Mucosa of descending colon (tissue), 3 donors: Measurements from ENCODE around the gene TUBB6. TPM values are rescaled to one million over a fixed set of nuclear protein-coding genes. Genes with fewer than 3 reads are reported as not detected.

Source experiments
- ATAC-seq: fragments of 200-7000 bp; cut with Tn5 transposase; one replicate; pipeline ENCODE4 v1.9.1; 2020; ENCODE audit warnings: mild to moderate bottlenecking, moderate library complexity
- DNase-seq, 3 donors: peaks; one replicate each; pipeline ENCODE4 v3.0.0-alpha.2; 2020
- H3K36me3 ChIP-seq: fragments of 200-600 bp; one replicate; pipeline ENCODE4 v1.8.0; 2021; ENCODE audit warnings: low read depth, mild to moderate bottlenecking
- H3K4me1 ChIP-seq: fragments of 200-600 bp; one replicate; pipeline ENCODE4 v1.8.0; 2021; ENCODE audit warnings: low read depth, mild to moderate bottlenecking
- H3K4me3 ChIP-seq: fragments of 200-600 bp; one replicate; pipeline ENCODE4 v1.8.0; 2021; ENCODE audit warnings: mild to moderate bottlenecking
- H3K9me3 ChIP-seq: fragments of 200-600 bp; one replicate; pipeline ENCODE4 v1.8.0; 2021; ENCODE audit warnings: mild to moderate bottlenecking
- intact Hi-C, 2 donors: fragments of 100-400 bp; cut with DNase I in 1 of 2; cut with micrococcal nuclease in 1 of 2; formaldehyde crosslinking; loops; one replicate each; pipeline versions ENCODE4 v1.11.0 to v1.11.1; 2022; cut with DNase I, micrococcal nuclease
- total RNA-seq, 3 donors: library from RNA; stranded (reverse); fragmentation: NEBNext Ultra II Directional in 2 of 3; extraction: Animal tissue kit (Norgen Biotek cat#: 25700) in 2 of 3; gene quantifications; one replicate each; pipeline versions ENCODE4 v1.2.1 to v1.2.4, GENCODE V29; 2021 to 2023
- TF ChIP-seq, protein P1 (sequence below): fragments of 200-600 bp; IDR thresholded peaks from one replicate; pipeline ENCODE4 v1.8.0; 2022; ENCODE audit warnings: antibody characterized with exemption, mild to moderate bottlenecking
- donor health status: DM: no; HTN: no; CAD: no; lungs with moderate emphysema.
- donor health status: DM: no; HTN: no; CAD: no.
- donor health status: DM: no; HTN: yes; CAD: no.

Gene TUBB6
- total RNA-seq, 3 donors from 2014 or later, result 9.2 to 116 (median 32.9) TPM

- H3K9me3 ChIP-seq, result no peaks in the 10 kb centered on the region
- no peaks in the 10 kb centered on the region for H3K4me1 ChIP-seq
- no peak for DNase-seq
- H3K36me3 ChIP-seq, result no peaks in the 10 kb centered on the region
- ATAC-seq, result no peak
- intact Hi-C loops, result no loop called here
- H3K4me3 ChIP-seq, result no peak overlapping the region
- TF ChIP-seq, protein P1, sequence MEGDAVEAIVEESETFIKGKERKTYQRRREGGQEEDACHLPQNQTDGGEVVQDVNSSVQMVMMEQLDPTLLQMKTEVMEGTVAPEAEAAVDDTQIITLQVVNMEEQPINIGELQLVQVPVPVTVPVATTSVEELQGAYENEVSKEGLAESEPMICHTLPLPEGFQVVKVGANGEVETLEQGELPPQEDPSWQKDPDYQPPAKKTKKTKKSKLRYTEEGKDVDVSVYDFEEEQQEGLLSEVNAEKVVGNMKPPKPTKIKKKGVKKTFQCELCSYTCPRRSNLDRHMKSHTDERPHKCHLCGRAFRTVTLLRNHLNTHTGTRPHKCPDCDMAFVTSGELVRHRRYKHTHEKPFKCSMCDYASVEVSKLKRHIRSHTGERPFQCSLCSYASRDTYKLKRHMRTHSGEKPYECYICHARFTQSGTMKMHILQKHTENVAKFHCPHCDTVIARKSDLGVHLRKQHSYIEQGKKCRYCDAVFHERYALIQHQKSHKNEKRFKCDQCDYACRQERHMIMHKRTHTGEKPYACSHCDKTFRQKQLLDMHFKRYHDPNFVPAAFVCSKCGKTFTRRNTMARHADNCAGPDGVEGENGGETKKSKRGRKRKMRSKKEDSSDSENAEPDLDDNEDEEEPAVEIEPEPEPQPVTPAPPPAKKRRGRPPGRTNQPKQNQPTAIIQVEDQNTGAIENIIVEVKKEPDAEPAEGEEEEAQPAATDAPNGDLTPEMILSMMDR, result no peak
These were observed 6.6 kb upstream of the TUBB6 start for GRCh38 chr18:12301263-12302005.

DNA sequence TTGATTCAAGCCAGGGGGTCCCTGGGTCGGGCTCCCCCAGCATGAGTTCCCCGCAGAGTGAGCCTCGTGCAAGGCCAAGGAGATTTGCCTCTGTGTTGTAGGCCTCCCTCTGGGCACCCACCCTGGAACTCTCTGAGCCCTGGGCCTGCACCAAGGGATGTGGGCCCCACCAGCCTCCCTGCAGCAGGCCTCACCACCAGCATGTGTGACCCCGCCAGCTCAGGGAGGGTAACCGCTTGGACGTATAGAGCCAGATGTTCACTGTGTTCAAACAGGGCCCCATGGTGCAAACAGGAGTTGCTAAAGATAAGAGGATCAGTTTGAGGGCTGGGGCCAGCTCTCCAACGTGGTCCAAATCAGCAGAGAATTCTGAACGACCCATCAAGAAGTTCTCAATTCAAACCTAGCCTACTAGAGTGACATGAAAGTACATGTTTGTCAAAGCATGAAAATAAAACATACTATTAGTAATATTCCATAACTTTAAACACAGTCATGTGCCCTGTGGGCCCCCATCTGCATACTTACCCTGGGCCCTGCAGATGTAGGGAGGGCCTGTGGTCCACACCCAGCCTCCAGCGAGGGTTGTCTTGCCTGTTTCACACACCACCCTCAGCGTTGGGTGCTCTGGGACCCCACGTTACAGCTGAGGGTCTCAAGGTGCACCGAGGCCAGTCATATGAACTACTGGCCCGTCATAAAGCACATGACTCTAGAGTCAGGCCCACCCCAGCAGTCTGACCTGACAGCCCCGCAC, 5.5 kb upstream of the TUBB6 start:
- intact Hi-C loops, result no loop called here
- H3K9me3 ChIP-seq, result no peaks in the 10 kb centered on the region
- ATAC-seq, result no peak
- peaks cover 3% of the 10 kb centered on the region for H3K4me1 ChIP-seq
- H3K36me3 ChIP-seq, result no peaks in the 10 kb centered on the region
- H3K4me3 ChIP-seq, result no peak overlapping the region
- DNase-seq, result no peak
- TF ChIP-seq, protein P1, result no peak

- intact Hi-C loops, result no loop called here
- DNase-seq, result peak in 1 of 3 donors; percentile 40
- H3K4me3 ChIP-seq, result no peak overlapping the region
- peaks cover 10% of the 10 kb centered on the region for H3K4me1 ChIP-seq
- no peak for ATAC-seq
- H3K9me3 ChIP-seq, result no peaks in the 10 kb centered on the region
- TF ChIP-seq, protein P1, result no peak
- no peaks in the 10 kb centered on the region for H3K36me3 ChIP-seq
These were observed 3.5 kb upstream of the TUBB6 start for GRCh38 chr18:12304351-12305210.

DNA sequence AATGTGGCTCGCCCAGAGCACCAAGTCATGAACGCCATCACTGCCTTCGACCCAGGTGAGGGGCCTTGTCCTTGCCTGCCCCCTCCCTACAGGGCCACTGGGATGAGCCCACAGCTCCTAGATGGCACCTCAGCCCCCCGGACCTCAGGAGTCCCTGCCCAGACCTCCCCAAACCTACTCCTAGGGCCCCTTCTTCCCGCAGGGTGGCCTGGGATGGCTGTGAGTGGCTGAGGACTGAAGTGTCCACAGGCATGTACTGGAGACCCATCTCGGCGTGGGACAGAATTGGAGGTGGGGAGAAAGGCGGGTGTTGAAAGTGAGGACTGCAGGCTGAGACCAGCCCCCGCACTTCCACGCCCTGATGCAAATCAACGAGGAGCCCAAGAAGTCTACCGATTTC, 2.8 kb upstream of the TUBB6 start:
- H3K4me3 ChIP-seq, result no peak overlapping the region
- H3K36me3 ChIP-seq, result no peaks in the 10 kb centered on the region
- intact Hi-C loops, result no loop called here
- no peak for DNase-seq
- no peak for ATAC-seq
- TF ChIP-seq, protein P1, result no peak
- H3K4me1 ChIP-seq, result peaks cover 10% of the 10 kb centered on the region
- no peaks in the 10 kb centered on the region for H3K9me3 ChIP-seq

GRCh38 chr18:12305930-12306629, 2.0 kb upstream of the TUBB6 start:
- Histone ChIP-seq H3K4me1 (peaks cover 10% of the 10 kb centered on the region), H3K9me3 (no peaks in the 10 kb centered on the region), H3K4me3 (no peak overlapping the region), H3K36me3 (no peaks in the 10 kb centered on the region)
- ATAC-seq (no peak), DNase-seq (no peak)
- intact Hi-C loops, result no loop called here
- TF ChIP-seq, protein P1, result no peak
